HEK293 (cell line): ENCODE data around the gene TMEM187.

Source experiments
- CTCF ChIA-PET: fragments of 350-600 bp; formaldehyde crosslinking; extraction: SDS; loops from one replicate; lab custom pipeline; 2021; ENCODE audit warnings: antibody characterized with exemption; lab: Yijun Ruan, JAX
- POLR2A ChIA-PET: fragments of 300-600 bp; formaldehyde crosslinking; extraction: SDS; loops from one replicate; lab custom pipeline; 2020; ENCODE audit warnings: antibody characterized with exemption, inconsistent platforms; lab: Yijun Ruan, JAX
- H3K27ac ChIP-seq: fragments of 200-500 bp; sonication (Bioruptor generic); 2 replicates; pipeline ENCODE4 v1.5.1; 2014; ENCODE audit warnings: low read depth, low read length, control low read depth, inconsistent platforms; ENCODE audit errors: extremely low read depth
- H3K36me3 ChIP-seq, 2 experiments: fragments of 200-500 bp in 1 of 2; sonication (Bioruptor generic) in 1 of 2; 1 replicate in 1 of 2; 2 replicates in 1 of 2; pipeline ENCODE4 v1.5.1; 2014 to 2017; ENCODE audit warnings: inconsistent platforms in 2 of 2, low read length in 2 of 2; ENCODE audit not compliant: control insufficient read depth in 2 of 2, insufficient read depth in 1 of 2
- H3K4me1 ChIP-seq: fragments of 200-500 bp; sonication (Bioruptor generic); 2 replicates; pipeline ENCODE4 v1.5.1; 2014; ENCODE audit warnings: mild to moderate bottlenecking, low read length, inconsistent platforms; ENCODE audit not compliant: control insufficient read depth, insufficient read depth
- H3K4me3 ChIP-seq: 2 replicates; pipeline ENCODE4 v1.5.1; 2011; ENCODE audit warnings: low read depth, mild to moderate bottlenecking, control low read depth, low read length, moderate library complexity
- H3K9me3 ChIP-seq: fragments of 200-500 bp; sonication (Bioruptor generic); 2 replicates; pipeline ENCODE4 v1.5.1; 2014; ENCODE audit warnings: low read depth, low read length, inconsistent platforms; ENCODE audit not compliant: control insufficient read depth, insufficient read depth
- GLI4 ChIP-seq: fragments of 450-650 bp; formaldehyde crosslinking; IDR thresholded peaks from 2 replicates; pipeline ENCODE4 v1.5.1; 2016; ENCODE audit warnings: missing biosample characterization, missing genetic modification characterization
- MEIS1 ChIP-seq: sonication (generic); formaldehyde crosslinking; IDR thresholded peaks from 2 replicates; pipeline ENCODE4 v1.8.1; 2022; ENCODE audit warnings: missing genetic modification reagents, mild to moderate bottlenecking, borderline replicate concordance
- OVOL3 ChIP-seq: fragments of 450-650 bp; formaldehyde crosslinking; IDR thresholded peaks from 2 replicates; pipeline ENCODE4 v1.5.1; 2016; ENCODE audit warnings: missing biosample characterization, missing genetic modification characterization
- RBAK ChIP-seq: fragments of 450-650 bp; formaldehyde crosslinking; IDR thresholded peaks from 2 replicates; pipeline ENCODE4 v1.5.1; 2016; ENCODE audit warnings: missing biosample characterization, missing genetic modification characterization
- REPIN1 ChIP-seq: fragments of 450-650 bp; formaldehyde crosslinking; IDR thresholded peaks from 2 replicates; pipeline ENCODE4 v1.5.1; 2017; ENCODE audit warnings: missing biosample characterization, missing genetic modification characterization, low read depth
- ZNF157 ChIP-seq: fragments of 450-650 bp; formaldehyde crosslinking; IDR thresholded peaks from 2 replicates; pipeline ENCODE4 v1.5.1; 2016; ENCODE audit warnings: missing biosample characterization, missing genetic modification characterization
- ZNF239 ChIP-seq: fragments of 450-650 bp; formaldehyde crosslinking; IDR thresholded peaks from 2 replicates; pipeline ENCODE4 v1.5.1; 2016; ENCODE audit warnings: missing biosample characterization, missing genetic modification characterization
- ZNF292 ChIP-seq: fragments of 450-650 bp; formaldehyde crosslinking; IDR thresholded peaks from 2 replicates; pipeline ENCODE4 v1.5.1; 2016; ENCODE audit warnings: low read depth, missing biosample characterization, missing genetic modification characterization, borderline replicate concordance
- ZNF366 ChIP-seq: fragments of 450-650 bp; formaldehyde crosslinking; conservative IDR thresholded peaks from 2 replicates; pipeline ENCODE4 v1.5.1; 2016; ENCODE audit warnings: missing biosample characterization, missing genetic modification characterization
- ZNF501 ChIP-seq: fragments of 450-650 bp; formaldehyde crosslinking; IDR thresholded peaks from 2 replicates; pipeline ENCODE4 v1.5.1; 2016; ENCODE audit warnings: missing biosample characterization, missing genetic modification characterization
- ZNF843 ChIP-seq: fragments of 450-650 bp; formaldehyde crosslinking; IDR thresholded peaks from 2 replicates; pipeline ENCODE4 v1.5.1; 2016; ENCODE audit warnings: missing biosample characterization, missing genetic modification characterization
- ZSCAN30 ChIP-seq: fragments of 450-650 bp; IDR thresholded peaks from 2 replicates; pipeline ENCODE4 v1.5.1; 2018; ENCODE audit warnings: missing biosample characterization, mild to moderate bottlenecking, missing genetic modification characterization, moderate library complexity
- TF ChIP-seq, protein P1 (sequence below): fragments of 450-650 bp; formaldehyde crosslinking; IDR thresholded peaks from 2 replicates; pipeline ENCODE4 v1.5.1; 2016; ENCODE audit warnings: missing biosample characterization, missing genetic modification characterization
- TF ChIP-seq, protein P2 (sequence below): fragments of 450-650 bp; formaldehyde crosslinking; IDR thresholded peaks from 2 replicates; pipeline ENCODE4 v1.5.1; 2016; ENCODE audit warnings: missing biosample characterization, missing genetic modification characterization
- TF ChIP-seq, protein P3 (sequence below): fragments of 450-650 bp; formaldehyde crosslinking; conservative IDR thresholded peaks from 2 replicates; pipeline ENCODE4 v1.5.1; 2016; ENCODE audit warnings: low read depth, missing biosample characterization, missing genetic modification characterization

Gene TMEM187

DNA sequence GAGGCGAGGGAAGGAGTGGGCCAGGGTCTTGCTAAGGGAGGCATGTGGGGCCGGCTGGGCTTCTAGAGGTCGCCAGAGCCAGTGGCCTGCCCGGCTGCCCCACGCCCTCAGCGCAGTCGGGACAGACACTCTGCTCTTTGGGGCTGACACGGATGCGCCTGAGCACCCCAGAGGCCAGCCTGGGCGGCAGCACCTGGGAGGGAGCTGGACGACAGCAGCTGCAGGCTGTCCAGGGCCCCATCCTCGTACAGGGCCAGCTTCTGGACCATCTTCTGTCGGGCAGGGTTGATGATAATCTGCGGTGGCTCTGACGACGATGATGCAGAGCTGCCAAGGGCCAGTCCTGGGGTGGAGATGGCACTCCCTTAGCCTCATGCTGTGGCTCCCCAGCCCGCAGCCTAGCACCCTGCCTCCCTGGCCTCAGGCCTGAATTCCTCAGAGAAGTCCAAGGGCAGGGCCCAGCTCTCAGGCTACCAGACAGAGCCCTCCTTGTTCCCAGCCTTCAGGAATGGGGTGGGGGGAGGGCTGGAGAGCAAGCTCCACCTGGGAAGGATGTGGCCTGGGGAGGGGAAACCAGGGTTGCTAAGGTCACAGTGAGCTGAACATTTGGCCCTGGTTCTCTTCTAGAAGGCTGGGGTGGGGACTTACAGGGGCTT is 39.9 kb downstream of the TMEM187 start:
- H3K4me1 ChIP-seq: no peaks in the 10 kb centered on the region
- H3K9me3 ChIP-seq: no peaks in the 10 kb centered on the region
- no peak overlapping the region for H3K27ac ChIP-seq
- ChIA-PET CTCF (interaction anchor here (0.8 to 3.9 kb wide), 22 partner anchors 10 to 523 kb away, joined by 3 to 35 read pairs (median 8); no protein-coding TSS in a partner anchor), POLR2A (interaction anchor here (0.7 to 4.6 kb wide), 4 partner anchors 41 to 464 kb away, joined by 3 to 21 read pairs (median 3); partner anchors contain the start of genes HCFC1, MECP2 and TMEM187)
- H3K36me3 ChIP-seq: peaks cover 5 to 75% of the 10 kb centered on the region in 2 experiments; a peak in 2 of 3 replicates
- H3K4me3 ChIP-seq: no peak overlapping the region
- no peak for TF ChIP-seq ZNF239 (tag by site-specific recombination)
- no peak for TF ChIP-seq ZNF366 (tag by site-specific recombination)
- TF ChIP-seq OVOL3: no peak
- TF ChIP-seq, protein P1, sequence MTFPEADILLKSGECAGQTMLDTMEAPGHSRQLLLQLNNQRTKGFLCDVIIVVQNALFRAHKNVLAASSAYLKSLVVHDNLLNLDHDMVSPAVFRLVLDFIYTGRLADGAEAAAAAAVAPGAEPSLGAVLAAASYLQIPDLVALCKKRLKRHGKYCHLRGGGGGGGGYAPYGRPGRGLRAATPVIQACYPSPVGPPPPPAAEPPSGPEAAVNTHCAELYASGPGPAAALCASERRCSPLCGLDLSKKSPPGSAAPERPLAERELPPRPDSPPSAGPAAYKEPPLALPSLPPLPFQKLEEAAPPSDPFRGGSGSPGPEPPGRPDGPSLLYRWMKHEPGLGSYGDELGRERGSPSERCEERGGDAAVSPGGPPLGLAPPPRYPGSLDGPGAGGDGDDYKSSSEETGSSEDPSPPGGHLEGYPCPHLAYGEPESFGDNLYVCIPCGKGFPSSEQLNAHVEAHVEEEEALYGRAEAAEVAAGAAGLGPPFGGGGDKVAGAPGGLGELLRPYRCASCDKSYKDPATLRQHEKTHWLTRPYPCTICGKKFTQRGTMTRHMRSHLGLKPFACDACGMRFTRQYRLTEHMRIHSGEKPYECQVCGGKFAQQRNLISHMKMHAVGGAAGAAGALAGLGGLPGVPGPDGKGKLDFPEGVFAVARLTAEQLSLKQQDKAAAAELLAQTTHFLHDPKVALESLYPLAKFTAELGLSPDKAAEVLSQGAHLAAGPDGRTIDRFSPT (tag by site-specific recombination): no peak
- no peak for TF ChIP-seq REPIN1 (tag by site-specific recombination)

DNA sequence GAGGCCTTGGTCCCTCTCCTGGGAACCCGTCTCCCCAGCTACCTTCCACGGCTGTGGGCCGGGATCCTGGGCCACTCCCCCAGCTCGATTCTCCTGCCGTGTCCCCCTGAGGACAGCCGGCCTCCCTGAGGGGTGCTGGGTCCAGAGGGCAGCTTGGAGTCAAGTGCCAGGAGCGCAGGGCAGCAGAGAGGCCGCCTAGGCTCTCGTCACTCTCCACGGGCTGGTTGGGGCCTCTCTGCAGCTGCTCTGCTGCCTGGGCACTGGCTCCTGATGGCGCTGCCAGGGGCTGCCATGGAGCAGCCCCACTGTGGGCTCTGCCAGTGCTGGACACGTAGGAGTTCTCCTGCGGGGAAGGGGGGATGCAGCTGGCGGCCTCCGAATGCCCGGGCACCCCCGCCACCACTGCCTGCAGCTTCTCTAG is 40.5 kb downstream of the TMEM187 start:
- no peak overlapping the region for H3K4me3 ChIP-seq
- H3K9me3 ChIP-seq: no peaks in the 10 kb centered on the region
- POLR2A ChIA-PET: interaction anchor here (0.7 to 4.6 kb wide), 5 partner anchors 39 to 463 kb away, joined by 3 to 21 read pairs (median 3); partner anchors contain the start of genes HCFC1, MECP2 and TMEM187
- CTCF ChIA-PET: interaction anchor here (0.7 to 3.9 kb wide), 28 partner anchors 10 to 1053 kb away, joined by 3 to 35 read pairs (median 6); no protein-coding TSS in a partner anchor
- no peaks in the 10 kb centered on the region for H3K4me1 ChIP-seq
- peaks cover 8 to 75% of the 10 kb centered on the region in 2 experiments; a peak in 2 of 3 replicates for H3K36me3 ChIP-seq
- H3K27ac ChIP-seq: no peak overlapping the region
- TF ChIP-seq GLI4 (tag by site-specific recombination): no peak
- no peak for TF ChIP-seq MEIS1 (CRISPR knock-in tag)
- TF ChIP-seq, protein P2, sequence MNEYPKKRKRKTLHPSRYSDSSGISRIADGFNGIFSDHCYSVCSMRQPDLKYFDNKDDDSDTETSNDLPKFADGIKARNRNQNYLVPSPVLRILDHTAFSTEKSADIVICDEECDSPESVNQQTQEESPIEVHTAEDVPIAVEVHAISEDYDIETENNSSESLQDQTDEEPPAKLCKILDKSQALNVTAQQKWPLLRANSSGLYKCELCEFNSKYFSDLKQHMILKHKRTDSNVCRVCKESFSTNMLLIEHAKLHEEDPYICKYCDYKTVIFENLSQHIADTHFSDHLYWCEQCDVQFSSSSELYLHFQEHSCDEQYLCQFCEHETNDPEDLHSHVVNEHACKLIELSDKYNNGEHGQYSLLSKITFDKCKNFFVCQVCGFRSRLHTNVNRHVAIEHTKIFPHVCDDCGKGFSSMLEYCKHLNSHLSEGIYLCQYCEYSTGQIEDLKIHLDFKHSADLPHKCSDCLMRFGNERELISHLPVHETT (tag by site-specific recombination): no peak
- TF ChIP-seq, protein P3, sequence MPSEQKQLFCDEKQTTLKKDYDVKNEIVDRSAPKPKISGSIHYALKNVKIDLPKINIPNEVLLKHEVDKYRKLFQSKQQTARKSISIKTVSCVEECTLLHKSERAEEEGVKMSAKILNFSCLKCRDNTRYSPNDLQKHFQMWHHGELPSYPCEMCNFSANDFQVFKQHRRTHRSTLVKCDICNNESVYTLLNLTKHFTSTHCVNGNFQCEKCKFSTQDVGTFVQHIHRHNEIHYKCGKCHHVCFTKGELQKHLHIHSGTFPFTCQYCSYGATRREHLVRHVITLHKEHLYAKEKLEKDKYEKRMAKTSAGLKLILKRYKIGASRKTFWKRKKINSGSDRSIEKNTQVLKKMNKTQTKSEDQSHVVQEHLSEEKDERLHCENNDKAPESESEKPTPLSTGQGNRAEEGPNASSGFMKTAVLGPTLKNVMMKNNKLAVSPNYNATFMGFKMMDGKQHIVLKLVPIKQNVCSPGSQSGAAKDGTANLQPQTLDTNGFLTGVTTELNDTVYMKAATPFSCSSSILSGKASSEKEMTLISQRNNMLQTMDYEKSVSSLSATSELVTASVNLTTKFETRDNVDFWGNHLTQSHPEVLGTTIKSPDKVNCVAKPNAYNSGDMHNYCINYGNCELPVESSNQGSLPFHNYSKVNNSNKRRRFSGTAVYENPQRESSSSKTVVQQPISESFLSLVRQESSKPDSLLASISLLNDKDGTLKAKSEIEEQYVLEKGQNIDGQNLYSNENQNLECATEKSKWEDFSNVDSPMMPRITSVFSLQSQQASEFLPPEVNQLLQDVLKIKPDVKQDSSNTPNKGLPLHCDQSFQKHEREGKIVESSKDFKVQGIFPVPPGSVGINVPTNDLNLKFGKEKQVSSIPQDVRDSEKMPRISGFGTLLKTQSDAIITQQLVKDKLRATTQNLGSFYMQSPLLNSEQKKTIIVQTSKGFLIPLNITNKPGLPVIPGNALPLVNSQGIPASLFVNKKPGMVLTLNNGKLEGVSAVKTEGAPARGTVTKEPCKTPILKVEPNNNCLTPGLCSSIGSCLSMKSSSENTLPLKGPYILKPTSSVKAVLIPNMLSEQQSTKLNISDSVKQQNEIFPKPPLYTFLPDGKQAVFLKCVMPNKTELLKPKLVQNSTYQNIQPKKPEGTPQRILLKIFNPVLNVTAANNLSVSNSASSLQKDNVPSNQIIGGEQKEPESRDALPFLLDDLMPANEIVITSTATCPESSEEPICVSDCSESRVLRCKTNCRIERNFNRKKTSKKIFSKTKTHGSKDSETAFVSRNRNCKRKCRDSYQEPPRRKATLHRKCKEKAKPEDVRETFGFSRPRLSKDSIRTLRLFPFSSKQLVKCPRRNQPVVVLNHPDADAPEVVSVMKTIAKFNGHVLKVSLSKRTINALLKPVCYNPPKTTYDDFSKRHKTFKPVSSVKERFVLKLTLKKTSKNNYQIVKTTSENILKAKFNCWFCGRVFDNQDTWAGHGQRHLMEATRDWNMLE (tag by site-specific recombination): no peak
- TF ChIP-seq RBAK (tag by site-specific recombination): no peak
- no peak for TF ChIP-seq ZNF157 (tag by site-specific recombination)
- no peak for TF ChIP-seq ZNF292 (tag by site-specific recombination)
- TF ChIP-seq ZSCAN30: no peak
- no peak for TF ChIP-seq ZNF501
- TF ChIP-seq ZNF843 (tag by site-specific recombination): no peak
- TF ChIP-seq, all 188 proteins: peak for 0
